D721Med (cell line): ENCODE data around the gene MET.

Experiments
- DNase-seq: peaks from one replicate; pipeline ENCODE4 v3.0.0; 2011; ENCODE audit warnings: low spot score; ENCODE audit not compliant: insufficient read length
- FAIRE-seq: peaks from 2 replicates; lab custom pipeline; 2011; peaks lifted over from hg19 to GRCh38; lab: Jason Lieb, UNC
- CTCF ChIP-seq: IDR thresholded peaks from 2 replicates; pipeline ENCODE4 v1.5.1; 2012; ENCODE audit warnings: mild to moderate bottlenecking, control low read depth; ENCODE audit not compliant: insufficient read depth; ENCODE audit errors: missing control alignments

Gene MET

GRCh38 chr7:116834815-116835504 lies 163.0 kb downstream of the MET start:
- FAIRE-seq = no peak
- TF ChIP-seq CTCF = no peak
- DNase-seq = no peak

GRCh38 chr7:116836048-116836447 lies 164.1 kb downstream of the MET start:
- no peak for TF ChIP-seq CTCF
- FAIRE-seq (no peak), DNase-seq (no peak)

- TF ChIP-seq CTCF = no peak
- DNase-seq (no peak), FAIRE-seq (no peak)
Observed at GRCh38 chr7:116836911-116837310, 164.9 kb downstream of the MET start.

GRCh38 chr7:116837586-116837985 lies 165.6 kb downstream of the MET start:
- FAIRE-seq = no peak
- TF ChIP-seq CTCF = no peak
- DNase-seq = no peak

- no peak for TF ChIP-seq CTCF
- DNase-seq (no peak), FAIRE-seq (no peak)
Observed at GRCh38 chr7:116840256-116840655, 168.3 kb downstream of the MET start.

- no peak for DNase-seq
- no peak for TF ChIP-seq CTCF
- no peak for FAIRE-seq
Observed at GRCh38 chr7:116842371-116842770, 170.4 kb downstream of the MET start.

GRCh38 chr7:116843378-116843777 lies 171.4 kb downstream of the MET start:
- no peak for TF ChIP-seq CTCF
- no peak for FAIRE-seq
- no peak for DNase-seq
